ENCODE results near the gene VRK1.

DNA sequence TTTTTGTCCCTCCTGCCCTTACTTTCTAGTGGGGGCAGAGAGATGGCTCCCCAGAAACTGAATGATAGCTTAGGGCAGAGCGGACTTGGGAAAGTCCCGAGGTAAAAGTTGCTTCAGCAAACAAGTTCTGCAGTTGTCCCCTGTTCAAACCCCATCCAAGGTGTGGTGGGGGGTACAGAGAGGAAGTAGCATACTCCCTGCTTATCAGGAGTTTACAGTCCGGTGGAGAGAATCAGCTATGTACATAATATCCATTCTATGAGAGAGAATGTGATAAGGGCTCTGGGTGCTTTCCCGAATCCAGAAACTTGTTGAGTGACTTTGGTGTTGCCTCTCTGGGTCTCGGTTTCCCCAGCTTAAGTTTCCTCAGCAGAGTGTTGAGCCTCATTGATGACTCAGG is 40.4 kb upstream of the VRK1 start:
- TF ChIP-seq EZH2phosphoT487 (conservative IDR thresholded peaks at IDR 0.05; ENCODE audit: low read length) (no peak), CTCF (IDR thresholded peaks at IDR 0.05; ENCODE audit: insufficient read depth, low read length, poor library complexity, severe bottlenecking) (no peak)
